Measurements from ENCODE around the gene PPP1R8. TPM values are rescaled to one million over a fixed set of nuclear protein-coding genes. Genes with fewer than 3 reads are reported as not detected.

PPP1R8 gene
- total and polyA plus RNA-seq, 9 of the 15 experiments (the other 6 are each of a cell fraction or from before 2014, with no cell fraction given): 16.2 to 107 (median 75.3) TPM

DNA sequence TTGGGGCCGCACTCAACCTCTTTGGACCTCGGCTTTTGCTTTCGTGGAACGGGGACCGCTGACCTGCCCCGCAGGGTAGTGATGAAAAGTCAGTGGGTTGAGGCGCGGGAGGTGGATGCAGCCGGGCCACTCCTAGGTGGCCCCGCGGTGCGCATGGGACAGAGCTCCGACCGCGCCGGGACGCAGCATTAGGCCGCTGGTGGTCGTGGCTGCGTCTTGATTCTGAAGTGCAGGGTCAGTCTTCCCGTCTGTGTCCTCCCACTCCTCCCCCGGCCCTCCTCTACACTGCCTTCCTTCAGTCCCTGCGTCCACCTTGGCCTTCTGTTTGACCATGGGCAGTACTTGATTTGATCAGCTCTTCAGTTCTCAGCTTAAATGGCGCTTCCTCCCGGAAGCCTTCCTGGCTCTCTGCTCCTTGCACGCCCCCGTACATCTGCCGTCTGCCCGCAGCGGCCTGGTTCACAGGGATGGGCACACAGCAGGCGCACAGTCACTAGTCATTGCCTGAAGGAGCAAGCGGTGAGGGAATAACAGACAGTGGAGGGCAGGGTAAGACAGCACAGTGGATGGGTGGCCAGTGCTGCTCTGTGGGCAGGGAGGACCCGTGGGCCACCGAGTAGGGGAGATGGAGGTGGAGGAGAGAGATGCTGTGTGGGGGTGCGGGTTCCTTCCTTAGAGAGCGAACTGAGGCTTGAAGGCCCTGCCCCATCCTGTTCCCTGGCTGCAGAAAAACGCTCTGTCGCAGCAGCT is 42.4 kb downstream of the PPP1R8 start (continued):
- no peak for TF ChIP-seq SIRT6 (IDR thresholded peaks at IDR 0.05; ENCODE audit: low read depth, low read length)
- peak; percentile 63; the same call in 1 of the 2 replicates for TF ChIP-seq GABPB1 (CRISPR knock-in tag; IDR thresholded peaks at IDR 0.05)
- TF ChIP-seq MBD2 (IDR thresholded peaks at IDR 0.05; ENCODE audit: borderline replicate concordance, low read depth): no peak
- peak; percentile 57; the same call in 1 of the 2 replicates for TF ChIP-seq ZNF12 (CRISPR knock-in tag; IDR thresholded peaks at IDR 0.05)
- TF ChIP-seq DACH1 (IDR thresholded peaks at IDR 0.05; ENCODE audit: partially characterized antibody): no peak
- no peak for TF ChIP-seq MCM3 (IDR thresholded peaks at IDR 0.05)
- peak; percentile 16; the same call in 1 of the 2 replicates for TF ChIP-seq ETV1 (tag; conservative IDR thresholded peaks at IDR 0.05; ENCODE audit: low read depth)
- TF ChIP-seq NBN (IDR thresholded peaks at IDR 0.05; ENCODE audit: low read depth): no peak
- TF ChIP-seq, protein P1, sequence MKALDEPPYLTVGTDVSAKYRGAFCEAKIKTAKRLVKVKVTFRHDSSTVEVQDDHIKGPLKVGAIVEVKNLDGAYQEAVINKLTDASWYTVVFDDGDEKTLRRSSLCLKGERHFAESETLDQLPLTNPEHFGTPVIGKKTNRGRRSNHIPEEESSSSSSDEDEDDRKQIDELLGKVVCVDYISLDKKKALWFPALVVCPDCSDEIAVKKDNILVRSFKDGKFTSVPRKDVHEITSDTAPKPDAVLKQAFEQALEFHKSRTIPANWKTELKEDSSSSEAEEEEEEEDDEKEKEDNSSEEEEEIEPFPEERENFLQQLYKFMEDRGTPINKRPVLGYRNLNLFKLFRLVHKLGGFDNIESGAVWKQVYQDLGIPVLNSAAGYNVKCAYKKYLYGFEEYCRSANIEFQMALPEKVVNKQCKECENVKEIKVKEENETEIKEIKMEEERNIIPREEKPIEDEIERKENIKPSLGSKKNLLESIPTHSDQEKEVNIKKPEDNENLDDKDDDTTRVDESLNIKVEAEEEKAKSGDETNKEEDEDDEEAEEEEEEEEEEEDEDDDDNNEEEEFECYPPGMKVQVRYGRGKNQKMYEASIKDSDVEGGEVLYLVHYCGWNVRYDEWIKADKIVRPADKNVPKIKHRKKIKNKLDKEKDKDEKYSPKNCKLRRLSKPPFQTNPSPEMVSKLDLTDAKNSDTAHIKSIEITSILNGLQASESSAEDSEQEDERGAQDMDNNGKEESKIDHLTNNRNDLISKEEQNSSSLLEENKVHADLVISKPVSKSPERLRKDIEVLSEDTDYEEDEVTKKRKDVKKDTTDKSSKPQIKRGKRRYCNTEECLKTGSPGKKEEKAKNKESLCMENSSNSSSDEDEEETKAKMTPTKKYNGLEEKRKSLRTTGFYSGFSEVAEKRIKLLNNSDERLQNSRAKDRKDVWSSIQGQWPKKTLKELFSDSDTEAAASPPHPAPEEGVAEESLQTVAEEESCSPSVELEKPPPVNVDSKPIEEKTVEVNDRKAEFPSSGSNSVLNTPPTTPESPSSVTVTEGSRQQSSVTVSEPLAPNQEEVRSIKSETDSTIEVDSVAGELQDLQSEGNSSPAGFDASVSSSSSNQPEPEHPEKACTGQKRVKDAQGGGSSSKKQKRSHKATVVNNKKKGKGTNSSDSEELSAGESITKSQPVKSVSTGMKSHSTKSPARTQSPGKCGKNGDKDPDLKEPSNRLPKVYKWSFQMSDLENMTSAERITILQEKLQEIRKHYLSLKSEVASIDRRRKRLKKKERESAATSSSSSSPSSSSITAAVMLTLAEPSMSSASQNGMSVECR (CRISPR knock-in tag; IDR thresholded peaks at IDR 0.05): peak; percentile 27; the same call in 1 of the 2 replicates
- TF ChIP-seq PTBP1 (IDR thresholded peaks at IDR 0.05; ENCODE audit: low read depth, low read length): 0 out of 2 replicates have a peak, but pooled peaks have one; percentile 40
- TF ChIP-seq ZNF79 (CRISPR knock-in tag; IDR thresholded peaks at IDR 0.05; ENCODE audit: low read depth): no peak
- TF ChIP-seq, protein P2, sequence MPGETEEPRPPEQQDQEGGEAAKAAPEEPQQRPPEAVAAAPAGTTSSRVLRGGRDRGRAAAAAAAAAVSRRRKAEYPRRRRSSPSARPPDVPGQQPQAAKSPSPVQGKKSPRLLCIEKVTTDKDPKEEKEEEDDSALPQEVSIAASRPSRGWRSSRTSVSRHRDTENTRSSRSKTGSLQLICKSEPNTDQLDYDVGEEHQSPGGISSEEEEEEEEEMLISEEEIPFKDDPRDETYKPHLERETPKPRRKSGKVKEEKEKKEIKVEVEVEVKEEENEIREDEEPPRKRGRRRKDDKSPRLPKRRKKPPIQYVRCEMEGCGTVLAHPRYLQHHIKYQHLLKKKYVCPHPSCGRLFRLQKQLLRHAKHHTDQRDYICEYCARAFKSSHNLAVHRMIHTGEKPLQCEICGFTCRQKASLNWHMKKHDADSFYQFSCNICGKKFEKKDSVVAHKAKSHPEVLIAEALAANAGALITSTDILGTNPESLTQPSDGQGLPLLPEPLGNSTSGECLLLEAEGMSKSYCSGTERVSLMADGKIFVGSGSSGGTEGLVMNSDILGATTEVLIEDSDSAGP (CRISPR knock-in tag; IDR thresholded peaks at IDR 0.05): 0 out of 2 replicates have a peak, but pooled peaks have one; percentile 18
- no peak for TF ChIP-seq SIN3B (IDR thresholded peaks at IDR 0.05; ENCODE audit: low read depth)
- TF ChIP-seq HDAC1 (IDR thresholded peaks at IDR 0.05): peak in 1 of 2 experiments; percentile 47; a peak in 1 of 4 replicates
- TF ChIP-seq FIP1L1 (IDR thresholded peaks at IDR 0.05; ENCODE audit: low read depth, low read length, poor library complexity, severe bottlenecking): peak; percentile 28
- TF ChIP-seq RBFOX2 (IDR thresholded peaks at IDR 0.05; ENCODE audit: low read depth, low read length): peak; percentile 64
- peak; percentile 63; the same call in 1 of the 2 replicates for TF ChIP-seq KAT7 (CRISPR knock-in tag; IDR thresholded peaks at IDR 0.05; ENCODE audit: borderline replicate concordance)
- TF ChIP-seq EGR1 (conservative IDR thresholded peaks at IDR 0.05): peak; percentile 76
- TF ChIP-seq, protein P3, sequence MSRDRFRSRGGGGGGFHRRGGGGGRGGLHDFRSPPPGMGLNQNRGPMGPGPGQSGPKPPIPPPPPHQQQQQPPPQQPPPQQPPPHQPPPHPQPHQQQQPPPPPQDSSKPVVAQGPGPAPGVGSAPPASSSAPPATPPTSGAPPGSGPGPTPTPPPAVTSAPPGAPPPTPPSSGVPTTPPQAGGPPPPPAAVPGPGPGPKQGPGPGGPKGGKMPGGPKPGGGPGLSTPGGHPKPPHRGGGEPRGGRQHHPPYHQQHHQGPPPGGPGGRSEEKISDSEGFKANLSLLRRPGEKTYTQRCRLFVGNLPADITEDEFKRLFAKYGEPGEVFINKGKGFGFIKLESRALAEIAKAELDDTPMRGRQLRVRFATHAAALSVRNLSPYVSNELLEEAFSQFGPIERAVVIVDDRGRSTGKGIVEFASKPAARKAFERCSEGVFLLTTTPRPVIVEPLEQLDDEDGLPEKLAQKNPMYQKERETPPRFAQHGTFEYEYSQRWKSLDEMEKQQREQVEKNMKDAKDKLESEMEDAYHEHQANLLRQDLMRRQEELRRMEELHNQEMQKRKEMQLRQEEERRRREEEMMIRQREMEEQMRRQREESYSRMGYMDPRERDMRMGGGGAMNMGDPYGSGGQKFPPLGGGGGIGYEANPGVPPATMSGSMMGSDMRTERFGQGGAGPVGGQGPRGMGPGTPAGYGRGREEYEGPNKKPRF (IDR thresholded peaks at IDR 0.05; ENCODE audit: low read depth, low read length): no peak
- TF ChIP-seq TARDBP (IDR thresholded peaks at IDR 0.05): peak; percentile 25; the same call in 1 of the 2 replicates
- peak; percentile 99 for TF ChIP-seq ZFP36 (IDR thresholded peaks at IDR 0.05; ENCODE audit: low read depth, low read length, partially characterized antibody)

Measured in K562 (cell line).